GM20431 (cell line): ENCODE data around the gene NBEA.

Source experiments
- in situ Hi-C: fragments of 300-500 bp; cut with MseI, MboI; formaldehyde crosslinking; loops from one replicate; pipeline ENCODE4 v1.15.0; 2020; ENCODE audit warnings: low sequenced_read_pairs; ENCODE audit not compliant: unreplicated experiment

The NBEA gene

GRCh38 chr13:35714588-35715377 is 772.7 kb downstream of the NBEA start:
- in situ Hi-C loops: loop anchor here (25.0 kb wide), 1 partner anchor 502 kb away; no protein-coding TSS in a partner anchor

GRCh38 chr13:35716186-35716585 is 774.1 kb downstream of the NBEA start:
- in situ Hi-C loops: loop anchor here (25.0 kb wide), 1 partner anchor 504 kb away; no protein-coding TSS in a partner anchor

GRCh38 chr13:35716729-35717128 is 774.7 kb downstream of the NBEA start:
- in situ Hi-C loops: loop anchor here (25.0 kb wide), 1 partner anchor 504 kb away; no protein-coding TSS in a partner anchor

GRCh38 chr13:35718084-35718483 is 776.0 kb downstream of the NBEA start:
- in situ Hi-C loops: loop anchor here (25.0 kb wide), 1 partner anchor 506 kb away; no protein-coding TSS in a partner anchor

GRCh38 chr13:35720290-35720689 is 778.2 kb downstream of the NBEA start:
- in situ Hi-C loops: loop anchor here (25.0 kb wide), 1 partner anchor 508 kb away; no protein-coding TSS in a partner anchor

GRCh38 chr13:35720690-35721554 is 778.9 kb downstream of the NBEA start:
- in situ Hi-C loops: loop anchor here (25.0 kb wide), 1 partner anchor 509 kb away; no protein-coding TSS in a partner anchor
